ENCODE measurements around the gene MIF4GD. TPM values are rescaled to one million over a fixed set of nuclear protein-coding genes. Genes with fewer than 3 reads are reported as not detected.

Gene MIF4GD
- total and polyA plus RNA-seq, 10 of the 15 experiments (the other 5 are each of a cell fraction or from before 2014, with no cell fraction given): 22.8 to 96.2 (median 60.1) TPM

- TF ChIP-seq BCLAF1 (IDR thresholded peaks at IDR 0.05): no peak
- TF ChIP-seq KLF5 (IDR thresholded peaks at IDR 0.05; ENCODE audit: partially characterized antibody): no peak
- TF ChIP-seq IKZF2 (IDR thresholded peaks at IDR 0.05): peak; percentile 80 to 86
- no peak; a peak in 1 of 4 replicates for TF ChIP-seq ETV6 (conservative IDR thresholded peaks at IDR 0.05 in 1 of 2, IDR thresholded peaks at IDR 0.05 in 1 of 2; ENCODE audit: borderline replicate concordance in 1 of 2, low read depth in 1 of 2)
- peak; percentile 67 for TF ChIP-seq FOXM1 (IDR thresholded peaks at IDR 0.05; ENCODE audit: low read depth, low read length)
- no peak for TF ChIP-seq BCL3 (IDR thresholded peaks at IDR 0.05; ENCODE audit: borderline replicate concordance, insufficient read depth, low read depth, low read length, poor library complexity, severe bottlenecking)
- TF ChIP-seq POU2F2 (IDR thresholded peaks at IDR 0.05; ENCODE audit: borderline replicate concordance, low read depth, low read length): no peak
- TF ChIP-seq USF2 (IDR thresholded peaks at IDR 0.05; ENCODE audit: borderline replicate concordance, low read depth, low read length): no peak
- TF ChIP-seq NKRF (conservative IDR thresholded peaks at IDR 0.05): no peak
- TF ChIP-seq IKZF1 (conservative IDR thresholded peaks at IDR 0.05): peak; percentile 90
- no peak for TF ChIP-seq BMI1 (IDR thresholded peaks at IDR 0.05; ENCODE audit: borderline replicate concordance)
- no peak for TF ChIP-seq ZSCAN29 (IDR thresholded peaks at IDR 0.05)
- no peak; the same call in 1 of the 2 replicates for TF ChIP-seq MTA3 (IDR thresholded peaks at IDR 0.05; ENCODE audit: borderline replicate concordance, low read length)
- TF ChIP-seq ASH2L (IDR thresholded peaks at IDR 0.05; ENCODE audit: borderline replicate concordance, low read depth): no peak
- no peak for TF ChIP-seq SIN3A (IDR thresholded peaks at IDR 0.05; ENCODE audit: low read depth, low read length)
- TF ChIP-seq SMARCA5 (IDR thresholded peaks at IDR 0.05): no peak
- no peak for TF ChIP-seq ZNF592 (IDR thresholded peaks at IDR 0.05)
- TF ChIP-seq NFYA (IDR thresholded peaks at IDR 0.05; ENCODE audit: borderline replicate concordance, low read depth, low read length): no peak
Observed at GRCh38 chr17:75313941-75314551, 43.0 kb upstream of the MIF4GD start (continued).
